Keratinocyte (primary cell): Measurements from ENCODE around the gene THUMPD1. TPM values are rescaled to one million over a fixed set of nuclear protein-coding genes. Genes with fewer than 3 reads are reported as not detected.

Source experiments
- DNase-seq: peaks from one replicate; pipeline ENCODE4 v3.0.0-alpha.2; 2011; ENCODE audit warnings: low read depth, missing footprints, low spot score
- FAIRE-seq: peaks from 2 replicates; lab custom pipeline; 2011; peaks lifted over from hg19 to GRCh38; lab: Jason Lieb, UNC
- H2AFZ ChIP-seq: 2 replicates; pipeline ENCODE4 v1.6.0; 2012; ENCODE audit warnings: low read length, control low read depth, inconsistent platforms; ENCODE audit not compliant: control insufficient read depth
- H3K27ac ChIP-seq: 2 replicates; pipeline ENCODE4 v1.5.1; 2011; ENCODE audit warnings: low read length; ENCODE audit not compliant: control insufficient read depth, insufficient read depth
- H3K27me3 ChIP-seq: 3 replicates; pipeline ENCODE4 v1.6.0; 2011; ENCODE audit warnings: low read length; ENCODE audit not compliant: control insufficient read depth, insufficient read depth; ENCODE audit errors: extremely low read depth
- H3K36me3 ChIP-seq, 2 experiments: 2 replicates in 1 of 2; 3 replicates in 1 of 2; pipeline ENCODE4 v1.5.1; 2011; ENCODE audit warnings: low read length in 2 of 2, mild to moderate bottlenecking in 1 of 2; ENCODE audit not compliant: control insufficient read depth in 2 of 2, insufficient read depth in 2 of 2; ENCODE audit errors: extremely low read depth in 1 of 2
- H3K4me1 ChIP-seq: 3 replicates; pipeline ENCODE4 v1.5.1; 2011; ENCODE audit warnings: low read length; ENCODE audit not compliant: control insufficient read depth, insufficient read depth; ENCODE audit errors: extremely low read depth
- H3K4me2 ChIP-seq: 3 replicates; pipeline ENCODE4 v1.6.0; 2011; ENCODE audit warnings: low read depth, low read length; ENCODE audit not compliant: control insufficient read depth, insufficient read depth; ENCODE audit errors: extremely low read depth
- H3K4me3 ChIP-seq, 3 experiments: fragments of 200-600 bp in 1 of 3; sonication (generic) in 1 of 3; 2 replicates in 2 of 3; 3 replicates in 1 of 3; pipeline ENCODE4 v1.5.1; 2011 to 2016; ENCODE audit warnings: low read length in 3 of 3, mild to moderate bottlenecking in 3 of 3, control low read depth in 2 of 3, inconsistent platforms in 1 of 3, low read depth in 1 of 3, mixed read lengths in 1 of 3, mixed run types in 1 of 3, moderate library complexity in 1 of 3; ENCODE audit not compliant: control insufficient read depth in 2 of 3, insufficient read depth in 2 of 3; ENCODE audit errors: extremely low read depth in 1 of 3
- H3K79me2 ChIP-seq: 2 replicates; pipeline ENCODE4 v1.6.0; 2012; ENCODE audit warnings: low read length; ENCODE audit not compliant: control insufficient read depth, insufficient read depth
- H3K9ac ChIP-seq: 3 replicates; pipeline ENCODE4 v1.6.0; 2011; ENCODE audit warnings: low read length; ENCODE audit not compliant: control insufficient read depth, insufficient read depth; ENCODE audit errors: extremely low read depth
- H3K9me1 ChIP-seq: 3 replicates; pipeline ENCODE4 v1.6.0; 2011; ENCODE audit warnings: low read length; ENCODE audit not compliant: control insufficient read depth, insufficient read depth; ENCODE audit errors: extremely low read depth
- H3K9me3 ChIP-seq: 2 replicates; pipeline ENCODE4 v1.5.1; 2012; ENCODE audit warnings: low read depth, low read length; ENCODE audit not compliant: control insufficient read depth
- H4K20me1 ChIP-seq: 3 replicates; pipeline ENCODE4 v1.6.0; 2011; ENCODE audit warnings: low read length; ENCODE audit not compliant: control insufficient read depth, insufficient read depth; ENCODE audit errors: extremely low read depth
- EZH2 ChIP-seq: IDR thresholded peaks from one replicate; pipeline ENCODE4 v1.6.1; 2012; ENCODE audit warnings: inconsistent platforms, mild to moderate bottlenecking, low read length, moderate library complexity
- dilution Hi-C: fragments of 300-500 bp; cut with MboI; formaldehyde crosslinking; loops from one replicate; pipeline ENCODE4 v1.7.0; 2020; ENCODE audit warnings: low sequenced_read_pairs; ENCODE audit not compliant: extremely low pct_ligation_motif_present
- polyA plus RNA-seq, 5 experiments: library from polyadenylated mRNA; depleted of rRNA in 3 of 5; stranded (reverse) in 3 of 5; stranded (forward) in 1 of 5; unstranded in 1 of 5; fragments of >200 nt; gene quantifications; 1 replicate in 1 of 5; 2 replicates in 3 of 5; 3 replicates in 1 of 5; pipeline versions ENCODE4 v1.2.1 to v1.2.3, GENCODE V29; 2011 to 2012; ENCODE audit warnings: missing spikeins in 2 of 5, low read depth in 1 of 5, low replicate concordance in 1 of 5
- TF ChIP-seq, protein P1 (sequence below), 3 experiments: IDR thresholded peaks in 1 of 3; conservative IDR thresholded peaks in 1 of 3; optimal IDR thresholded peaks in 1 of 3; 2 replicates in 2 of 3; 3 replicates in 1 of 3; pipeline versions ENCODE3 to v1.5.1; 2011; ENCODE audit warnings: low read length in 3 of 3, mild to moderate bottlenecking in 3 of 3, moderate library complexity in 2 of 3, control low read depth in 1 of 3, inconsistent platforms in 1 of 3; ENCODE audit not compliant: insufficient read depth in 2 of 3; ENCODE audit errors: extremely low read depth in 1 of 3

THUMPD1 gene
- polyA plus RNA-seq, 1 donor (not counting 4 experiments of a cell fraction or from before 2014, with no cell fraction given) = 25.9 TPM

DNA sequence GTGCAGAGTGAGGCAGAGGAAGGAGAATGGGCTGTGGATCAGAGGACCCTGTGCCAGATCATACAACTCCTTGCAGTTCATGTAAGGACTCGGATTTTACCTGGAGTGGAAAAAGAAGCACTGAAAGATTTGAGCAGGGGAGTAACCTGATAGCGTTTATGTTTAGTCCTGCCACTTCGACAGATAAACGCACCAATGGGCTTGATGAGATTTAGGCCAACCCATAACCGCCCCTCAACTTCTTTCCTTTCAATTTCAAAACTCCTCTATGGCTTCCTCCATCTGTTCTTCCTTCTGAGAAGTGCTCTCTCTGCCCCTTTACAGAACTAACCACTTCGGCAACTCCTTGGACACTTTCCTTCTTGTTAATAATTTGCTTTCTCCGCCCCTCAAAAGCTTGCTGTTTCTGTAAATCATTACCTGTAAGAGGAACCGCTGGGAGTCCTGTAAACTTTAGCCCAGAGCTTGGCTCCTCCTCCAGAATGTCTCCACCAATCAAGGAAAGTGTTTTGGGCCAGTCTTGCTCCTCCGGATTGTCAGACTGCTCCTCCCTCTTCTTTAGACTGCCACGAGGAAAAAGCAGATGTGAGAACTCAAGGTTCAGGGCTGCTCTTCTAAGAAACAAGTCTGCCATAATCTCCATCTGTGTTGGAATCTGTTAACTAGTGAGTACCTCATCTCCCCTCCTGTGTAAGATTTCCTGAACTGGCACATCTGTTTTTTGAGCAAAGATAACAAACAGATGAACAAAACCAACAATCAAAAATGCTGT, 22.0 kb upstream of the THUMPD1 start, which contains the start of gene ACSM3:
Gene ACSM3, plus strand, starts transcription at position 554 of the 772 bp plus-strand sequence. CDS start 6,021 bp downstream, outside the sequence.
- Histone ChIP-seq H3K4me3 (peak within 1 kb of the TSS; percentile 32 to 96 (median 78)), H4K20me1 (no peaks in the 10 kb centered on the region), H3K79me2 (no peaks in the 10 kb centered on the region), H3K27me3 (no peaks in the 10 kb centered on the region), H3K9ac (peak within 1 kb of the TSS; percentile 51), H3K36me3 (no peaks in the 10 kb centered on the region), H3K9me1 (no peaks in the 10 kb centered on the region), H3K9me3 (no peaks in the 10 kb centered on the region), H3K27ac (no peak within 1 kb of the TSS), H2AFZ (peak within 1 kb of the TSS; percentile 98), H3K4me2 (peak within 1 kb of the TSS; percentile 91), H3K4me1 (peaks cover 5% of the 10 kb centered on the region)
- FAIRE-seq (peak; percentile 96), DNase-seq (no peak)
- no peak for TF ChIP-seq EZH2
- TF ChIP-seq, protein P1, sequence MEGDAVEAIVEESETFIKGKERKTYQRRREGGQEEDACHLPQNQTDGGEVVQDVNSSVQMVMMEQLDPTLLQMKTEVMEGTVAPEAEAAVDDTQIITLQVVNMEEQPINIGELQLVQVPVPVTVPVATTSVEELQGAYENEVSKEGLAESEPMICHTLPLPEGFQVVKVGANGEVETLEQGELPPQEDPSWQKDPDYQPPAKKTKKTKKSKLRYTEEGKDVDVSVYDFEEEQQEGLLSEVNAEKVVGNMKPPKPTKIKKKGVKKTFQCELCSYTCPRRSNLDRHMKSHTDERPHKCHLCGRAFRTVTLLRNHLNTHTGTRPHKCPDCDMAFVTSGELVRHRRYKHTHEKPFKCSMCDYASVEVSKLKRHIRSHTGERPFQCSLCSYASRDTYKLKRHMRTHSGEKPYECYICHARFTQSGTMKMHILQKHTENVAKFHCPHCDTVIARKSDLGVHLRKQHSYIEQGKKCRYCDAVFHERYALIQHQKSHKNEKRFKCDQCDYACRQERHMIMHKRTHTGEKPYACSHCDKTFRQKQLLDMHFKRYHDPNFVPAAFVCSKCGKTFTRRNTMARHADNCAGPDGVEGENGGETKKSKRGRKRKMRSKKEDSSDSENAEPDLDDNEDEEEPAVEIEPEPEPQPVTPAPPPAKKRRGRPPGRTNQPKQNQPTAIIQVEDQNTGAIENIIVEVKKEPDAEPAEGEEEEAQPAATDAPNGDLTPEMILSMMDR (optimal IDR thresholded peaks at IDR 0.05 in 1 of 3, IDR thresholded peaks at IDR 0.05 in 1 of 3, conservative IDR thresholded peaks at IDR 0.05 in 1 of 3; ENCODE audit: extremely low read depth in 1 of 3, insufficient read depth in 2 of 3, low read length in 3 of 3) = no peak
- dilution Hi-C loops = no loop called here

DNA sequence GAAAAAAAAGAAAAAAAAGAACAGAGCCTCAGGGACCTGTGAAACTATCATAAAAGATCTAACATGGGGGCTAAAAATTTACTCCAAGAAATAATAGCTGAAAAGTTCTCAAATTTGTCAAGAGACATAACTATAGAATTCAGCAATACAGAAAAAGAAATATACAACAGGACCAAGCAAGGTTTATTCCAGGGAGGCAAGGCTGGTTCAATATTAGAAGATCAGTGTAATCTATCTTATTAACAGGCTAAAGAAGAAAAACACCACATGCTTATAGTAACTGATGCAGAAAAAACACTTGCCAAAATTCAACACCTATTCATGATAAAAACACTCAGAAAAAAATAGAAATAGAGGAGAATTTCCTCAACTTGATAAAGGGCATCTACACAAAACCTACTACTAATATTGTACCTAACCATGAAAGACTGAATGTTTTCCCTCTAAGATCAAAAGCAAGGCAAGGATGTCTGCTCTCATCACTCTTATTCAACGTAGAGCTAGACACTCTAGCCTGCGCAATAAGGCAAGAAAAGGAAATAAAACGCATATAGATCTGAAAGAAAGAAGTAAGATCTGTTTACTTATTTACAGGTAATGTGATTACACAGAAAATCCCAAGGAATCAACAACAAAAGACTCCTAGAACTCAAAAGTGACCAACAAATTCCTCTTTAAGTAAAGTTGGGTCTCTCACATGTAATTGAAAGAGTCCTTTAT, 20.9 kb upstream of the THUMPD1 start:
- Histone ChIP-seq H2AFZ (no peak overlapping the region), H3K9ac (no peak overlapping the region), H4K20me1 (no peaks in the 10 kb centered on the region), H3K4me1 (peaks cover 5% of the 10 kb centered on the region), H3K9me1 (no peaks in the 10 kb centered on the region), H3K4me2 (no peak overlapping the region), H3K27me3 (no peaks in the 10 kb centered on the region), H3K9me3 (no peaks in the 10 kb centered on the region), H3K27ac (no peak overlapping the region), H3K79me2 (no peaks in the 10 kb centered on the region), H3K4me3 (no peak overlapping the region), H3K36me3 (no peaks in the 10 kb centered on the region)
- dilution Hi-C loops = no loop called here
- TF ChIP-seq, protein P1 (optimal IDR thresholded peaks at IDR 0.05 in 1 of 3, IDR thresholded peaks at IDR 0.05 in 1 of 3, conservative IDR thresholded peaks at IDR 0.05 in 1 of 3; ENCODE audit: extremely low read depth in 1 of 3, insufficient read depth in 2 of 3, low read length in 3 of 3) = no peak
- no peak for TF ChIP-seq EZH2
- DNase-seq (no peak), FAIRE-seq (no peak)
